ENCODE data around the gene SPRED1. TPM values are rescaled to one million over a fixed set of nuclear protein-coding genes. Genes with fewer than 3 reads are reported as not detected.

Gene SPRED1
- total and polyA plus RNA-seq, 7 experiments from 2014 or later: 0.07 to 2.6 (median 0.95) TPM; not detected in 2

Other genes starting within 250 kb of the SPRED1 start
- 10 to 100 TPM; 16.2 to 39.5 (median 27.6) TPM for gene FAM98B, start 201.3 kb downstream of the SPRED1 start, total RNA-seq
- 1 to 10 TPM; 2.4 to 6.7 TPM for gene FAM98B, start 201.3 kb downstream of the SPRED1 start, polyA plus RNA-seq